HG03575 (cell line): Measurements from ENCODE around the gene TBATA.

Experiments
- ATAC-seq: cut with Tn5 transposase; IDR thresholded peaks from one replicate; pipeline ENCODE4 v1.9.1; 2021; ENCODE audit not compliant: unreplicated experiment, insufficient number of reproducible peaks, low FRiP score; ENCODE audit errors: extremely low read depth

TBATA gene

GRCh38 chr10:70732569-70732968 is 52.6 kb downstream of the TBATA start:
- no peak for ATAC-seq

GRCh38 chr10:70730955-70731354 is 54.2 kb downstream of the TBATA start:
- no peak for ATAC-seq

GRCh38 chr10:70729763-70730357 is 55.3 kb downstream of the TBATA start:
- ATAC-seq = no peak

GRCh38 chr10:70728328-70728727 is 56.8 kb downstream of the TBATA start:
- ATAC-seq = no peak

GRCh38 chr10:70726909-70727495 is 58.2 kb downstream of the TBATA start:
- ATAC-seq = no peak

- no peak for ATAC-seq
These were observed 61.4 kb downstream of the TBATA start for GRCh38 chr10:70723771-70724170.

- ATAC-seq = no peak
These were observed 62.3 kb downstream of the TBATA start for GRCh38 chr10:70722820-70723424.
